GM21423 (cell line): Measurements from ENCODE around the gene CACNB2.
"Not testable (repeated sequence)": the region's sequence is repeated elsewhere in the genome, so short reads cannot be mapped to it uniquely, and the experiment has no call there.

Source experiments
- ATAC-seq: cut with Tn5 transposase; IDR thresholded peaks from one replicate; pipeline ENCODE4 v1.9.1; 2021; ENCODE audit warnings: mild to moderate bottlenecking, moderate library complexity; ENCODE audit not compliant: unreplicated experiment

The CACNB2 gene

GRCh38 chr10:18144928-18145327 lies 4.7 kb downstream of the CACNB2 start:
- ATAC-seq, result no peak

GRCh38 chr10:18145652-18146051 lies 5.4 kb downstream of the CACNB2 start:
- no peak for ATAC-seq

GRCh38 chr10:18149196-18149800 lies 9.1 kb downstream of the CACNB2 start:
- no peak for ATAC-seq

GRCh38 chr10:18151356-18151890 lies 11.2 kb downstream of the CACNB2 start:
- no peak for ATAC-seq

GRCh38 chr10:18153381-18153780 lies 13.2 kb downstream of the CACNB2 start:
- ATAC-seq, result not testable (repeated sequence)

- no peak for ATAC-seq
Measured at GRCh38 chr10:18155321-18155720, 15.1 kb downstream of the CACNB2 start.

- not testable (repeated sequence) for ATAC-seq
Measured at GRCh38 chr10:18156797-18157196, 16.6 kb downstream of the CACNB2 start.

- no peak for ATAC-seq
Measured at GRCh38 chr10:18157881-18158280, 17.7 kb downstream of the CACNB2 start.

- no peak for ATAC-seq
Measured at GRCh38 chr10:18158773-18159265, 18.6 kb downstream of the CACNB2 start.

GRCh38 chr10:18159557-18159956 lies 19.3 kb downstream of the CACNB2 start:
- ATAC-seq, result no peak

- ATAC-seq, result no peak
Measured at GRCh38 chr10:18162021-18162627, 21.9 kb downstream of the CACNB2 start.

- no peak for ATAC-seq
Measured at GRCh38 chr10:18164093-18164492, 23.9 kb downstream of the CACNB2 start.

- ATAC-seq, result no peak
Measured at GRCh38 chr10:18164748-18165361, 24.6 kb downstream of the CACNB2 start.

GRCh38 chr10:18178854-18179483 lies 38.7 kb downstream of the CACNB2 start:
- ATAC-seq, result no peak

GRCh38 chr10:18179891-18180290 lies 39.7 kb downstream of the CACNB2 start:
- ATAC-seq, result no peak

- not testable (repeated sequence) for ATAC-seq
Measured at GRCh38 chr10:18181382-18181781, 41.2 kb downstream of the CACNB2 start.

- ATAC-seq, result no peak
Measured at GRCh38 chr10:18185621-18186020, 45.4 kb downstream of the CACNB2 start.

GRCh38 chr10:18190840-18191239 lies 50.6 kb downstream of the CACNB2 start:
- ATAC-seq, result no peak

GRCh38 chr10:18194634-18195033 lies 54.4 kb downstream of the CACNB2 start:
- ATAC-seq, result no peak

- no peak for ATAC-seq
Measured at GRCh38 chr10:18195060-18195799, 55.0 kb downstream of the CACNB2 start.
